Stimulated activated CD4-positive, alpha-beta T cell treated with anti-CD3 and anti-CD28 coated beads, Interleukin-12 subunit alpha, Interleukin-12 subunit beta, amount 100 ng/mL, for 24 hours (primary cell): ENCODE data around the gene GLOD4.
"Not testable (repeated sequence)": the region's sequence is repeated elsewhere in the genome, so short reads cannot be mapped to it uniquely, and the experiment has no call there.

Experiments
- DNase-seq, 2 experiments: peaks; one replicate each; pipeline ENCODE4 v3.0.0-alpha.2; 2020; ENCODE audit warnings: low read depth in 2 of 2

GLOD4 gene, protein sequence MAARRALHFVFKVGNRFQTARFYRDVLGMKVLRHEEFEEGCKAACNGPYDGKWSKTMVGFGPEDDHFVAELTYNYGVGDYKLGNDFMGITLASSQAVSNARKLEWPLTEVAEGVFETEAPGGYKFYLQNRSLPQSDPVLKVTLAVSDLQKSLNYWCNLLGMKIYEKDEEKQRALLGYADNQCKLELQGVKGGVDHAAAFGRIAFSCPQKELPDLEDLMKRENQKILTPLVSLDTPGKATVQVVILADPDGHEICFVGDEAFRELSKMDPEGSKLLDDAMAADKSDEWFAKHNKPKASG

DNA sequence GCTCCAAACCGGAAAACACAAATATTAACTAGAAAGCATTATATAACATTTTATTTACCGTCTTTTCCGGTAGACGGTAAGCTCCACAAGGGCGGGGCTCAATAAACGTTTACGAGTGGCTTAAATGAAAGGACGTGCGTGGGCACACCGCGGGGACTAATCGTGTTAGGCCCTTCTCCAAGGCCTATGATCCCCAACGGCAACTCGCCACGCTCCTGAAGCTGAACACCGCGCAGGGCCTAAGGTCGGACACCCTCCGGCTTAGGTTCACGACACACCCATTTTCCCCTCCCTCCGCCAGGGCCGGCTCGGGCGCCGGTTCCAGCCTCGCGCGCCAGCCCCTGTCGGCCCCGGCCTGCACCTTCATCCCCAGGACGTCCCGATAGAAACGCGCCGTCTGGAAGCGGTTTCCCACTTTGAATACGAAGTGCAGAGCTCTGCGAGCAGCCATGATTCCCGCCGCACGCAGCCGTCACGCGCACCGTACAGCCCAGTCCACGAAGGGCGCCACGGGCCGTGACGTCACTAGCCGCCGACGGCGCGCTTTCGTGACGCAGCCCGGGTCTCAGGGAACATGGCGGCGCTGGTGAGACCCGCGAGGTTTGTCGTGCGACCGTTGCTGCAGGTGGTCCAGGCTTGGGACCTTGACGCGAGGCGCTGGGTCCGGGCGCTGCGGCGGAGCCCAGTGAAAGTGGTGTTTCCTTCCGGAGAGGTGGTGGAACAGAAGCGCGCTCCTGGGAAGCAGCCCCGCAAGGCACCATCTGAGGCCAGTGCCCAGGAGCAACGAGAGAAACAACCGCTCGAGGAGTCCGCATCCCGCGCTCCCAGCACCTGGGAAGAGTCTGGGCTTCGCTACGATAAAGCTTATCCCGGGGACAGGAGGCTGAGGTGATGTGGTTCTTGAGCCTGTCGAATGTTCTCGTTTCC is at the start of gene GLOD4, which contains the start of gene MRM3:
GLOD4 (minus strand) TSS at position 476 of the 927 bp plus-strand sequence; CDS start at position 451, 25 bp downstream.
MRM3 (plus strand) TSS at position 549 of the 927 bp plus-strand sequence; CDS start at position 575, 26 bp downstream.
- DNase-seq, result peak; percentile 88 to 90

DNA sequence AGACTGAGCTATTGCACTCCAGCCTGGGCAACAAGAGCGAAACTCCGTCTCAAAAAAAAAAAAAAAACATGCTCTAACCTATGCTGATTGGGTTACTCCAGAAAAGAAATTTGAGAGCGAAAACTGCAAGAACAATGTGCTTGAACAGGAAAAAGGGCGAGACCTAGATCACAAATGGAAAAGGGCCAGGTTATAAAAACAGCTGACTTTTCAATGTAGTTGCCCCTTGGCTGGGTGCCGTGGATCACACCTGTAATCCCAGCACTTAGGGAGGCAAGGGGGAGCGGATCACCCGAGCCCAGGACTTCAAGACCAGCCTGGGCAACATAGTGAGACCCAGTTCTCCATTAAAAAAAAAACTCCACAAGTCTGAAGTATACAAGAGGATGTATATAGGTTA is 48.9 kb upstream of the GLOD4 start:
- no peak for DNase-seq

DNA sequence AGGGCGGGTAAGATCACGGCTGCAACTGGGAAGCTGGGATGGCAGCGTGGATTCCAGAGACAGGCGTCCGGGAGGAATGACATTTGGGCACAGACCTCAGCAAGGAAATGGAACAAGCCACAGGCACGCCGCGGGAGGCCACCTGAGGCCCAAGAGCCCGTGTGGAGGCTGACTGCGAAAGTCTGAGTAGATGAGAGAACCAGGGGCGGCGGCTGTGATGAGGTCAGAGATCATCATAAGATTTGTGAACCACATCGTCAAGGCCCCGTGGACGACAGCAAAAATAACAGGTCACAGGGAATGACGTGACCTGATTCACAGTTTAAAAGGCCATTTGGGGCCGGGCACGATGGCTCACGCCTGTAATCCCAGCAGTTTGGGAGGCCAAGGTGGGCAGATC is 48.3 kb upstream of the GLOD4 start:
- no peak for DNase-seq

- not testable (repeated sequence) for DNase-seq
These were observed 47.5 kb upstream of the GLOD4 start for GRCh38 chr17:829614-830013.

DNA sequence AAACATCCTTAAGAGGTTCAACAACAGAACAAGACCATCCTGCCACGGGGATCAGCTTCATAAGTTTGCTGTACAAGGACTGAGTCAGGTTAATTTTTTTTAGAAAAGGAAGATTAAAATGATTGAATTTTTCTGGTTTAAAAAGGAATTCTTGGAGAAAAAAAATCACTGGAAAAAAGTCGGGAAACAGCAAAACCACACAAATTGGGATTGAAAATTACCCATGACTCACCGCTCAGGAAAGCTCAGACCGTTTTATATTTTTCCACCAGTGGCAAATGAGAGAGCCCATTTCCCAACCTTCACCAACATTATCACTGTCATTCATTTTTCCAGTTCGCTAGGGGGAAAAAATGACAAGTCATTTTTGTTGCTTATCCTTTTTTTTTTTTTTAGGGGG is 46.7 kb upstream of the GLOD4 start:
- no peak for DNase-seq

- DNase-seq, result no peak
These were observed 44.7 kb upstream of the GLOD4 start for GRCh38 chr17:826778-827177.

GRCh38 chr17:825216-825615 is 43.1 kb upstream of the GLOD4 start:
- no peak for DNase-seq

DNA sequence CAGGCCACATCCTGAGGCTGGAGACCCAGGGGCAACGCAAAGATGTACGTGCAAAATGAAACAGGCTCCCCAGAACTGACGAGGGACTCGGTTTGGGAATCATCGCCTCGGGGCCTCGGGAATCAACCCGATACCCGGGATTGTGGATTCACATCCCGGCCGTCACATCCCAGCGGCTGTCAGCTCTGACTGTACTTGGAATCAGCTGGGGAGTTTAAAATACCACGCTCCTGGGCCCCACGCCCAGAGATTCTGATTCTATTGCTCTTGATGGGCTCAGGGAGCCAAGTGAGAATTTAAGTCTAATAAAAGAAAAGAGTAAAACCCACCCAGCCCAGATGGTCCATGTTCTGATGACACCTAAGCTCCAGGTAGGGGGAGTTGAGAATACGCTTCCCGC is 42.3 kb upstream of the GLOD4 start:
- no peak for DNase-seq

DNA sequence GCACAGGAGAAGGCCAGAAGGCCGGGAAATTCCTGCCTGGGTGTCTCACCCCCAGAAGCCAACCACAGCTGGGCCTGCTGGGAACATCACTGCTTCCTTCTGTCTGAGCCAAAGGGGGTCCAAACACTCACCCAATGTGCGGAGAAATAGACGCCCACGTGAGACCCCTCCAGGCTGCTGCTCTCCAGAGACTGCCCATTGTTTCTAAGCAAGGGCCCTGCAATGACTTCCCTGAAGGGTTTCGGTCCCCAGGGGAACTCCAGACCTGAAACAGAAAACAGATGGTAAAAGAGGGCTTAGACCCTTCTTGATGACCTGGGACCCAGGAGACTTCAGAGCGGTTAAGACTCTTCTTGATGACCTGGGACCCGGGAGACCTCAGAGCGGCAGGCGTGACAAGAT is 41.4 kb upstream of the GLOD4 start:
- DNase-seq, result no peak

DNA sequence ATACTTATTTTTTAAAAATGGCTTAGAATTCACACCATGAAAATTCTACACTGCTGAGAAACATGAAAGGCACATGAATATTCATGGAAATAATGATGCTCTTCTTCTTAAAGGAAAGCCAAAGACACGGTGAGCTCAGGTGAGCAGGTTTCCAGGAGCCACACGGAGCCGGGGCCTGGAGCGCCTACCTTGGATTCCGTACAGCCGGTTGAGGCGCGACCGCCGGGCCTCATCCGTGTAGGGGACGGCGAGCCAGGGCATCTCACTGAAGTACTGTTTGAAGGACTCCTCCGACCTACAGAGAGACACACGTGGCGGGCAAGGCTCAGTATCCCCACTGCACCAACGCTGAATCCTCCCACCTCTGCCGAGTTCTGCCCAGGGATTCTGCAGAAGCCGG is 37.2 kb upstream of the GLOD4 start:
- DNase-seq, result no peak

- no peak for DNase-seq
These were observed 32.3 kb upstream of the GLOD4 start for GRCh38 chr17:814371-814770.

- no peak for DNase-seq
These were observed 30.6 kb upstream of the GLOD4 start for GRCh38 chr17:812638-813204.

DNA sequence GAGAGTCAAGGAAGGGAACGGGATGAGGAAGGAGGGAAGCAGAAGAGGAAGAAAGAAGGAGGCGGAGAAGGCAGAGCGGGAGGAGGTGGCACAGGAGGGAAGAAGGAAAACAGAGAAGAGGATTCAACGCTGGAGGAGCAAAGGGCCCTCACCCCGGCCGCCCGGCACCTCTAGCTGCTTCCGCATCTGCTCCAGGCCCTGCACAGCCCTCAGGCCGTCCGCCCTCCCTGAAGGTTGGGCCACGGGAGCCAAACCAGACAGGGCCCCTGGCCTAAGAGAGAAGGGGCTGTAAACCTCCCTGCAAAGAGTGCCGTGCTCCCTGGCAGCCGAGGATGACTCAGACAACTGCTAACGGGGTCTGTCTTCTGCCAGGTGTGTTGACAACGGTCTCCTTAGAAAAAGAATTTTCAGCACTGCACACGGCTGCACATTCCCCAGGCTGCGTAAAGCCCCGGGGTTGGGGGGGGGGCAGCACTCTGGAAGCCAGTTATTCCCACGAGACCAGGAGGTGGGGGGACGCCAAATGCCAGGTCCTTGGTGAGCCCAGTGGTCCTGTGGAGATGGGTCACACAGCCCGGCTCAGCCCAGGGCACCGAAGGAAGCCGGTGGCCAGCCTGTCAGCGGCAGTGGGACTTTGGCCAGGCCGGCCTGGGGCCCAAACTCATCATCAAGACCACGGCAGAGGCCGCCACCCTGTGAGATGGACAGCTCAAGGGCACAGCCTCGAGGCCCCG is 29.1 kb upstream of the GLOD4 start:
- no peak for DNase-seq

- no peak for DNase-seq
These were observed 25.6 kb upstream of the GLOD4 start for GRCh38 chr17:807523-808294.

DNA sequence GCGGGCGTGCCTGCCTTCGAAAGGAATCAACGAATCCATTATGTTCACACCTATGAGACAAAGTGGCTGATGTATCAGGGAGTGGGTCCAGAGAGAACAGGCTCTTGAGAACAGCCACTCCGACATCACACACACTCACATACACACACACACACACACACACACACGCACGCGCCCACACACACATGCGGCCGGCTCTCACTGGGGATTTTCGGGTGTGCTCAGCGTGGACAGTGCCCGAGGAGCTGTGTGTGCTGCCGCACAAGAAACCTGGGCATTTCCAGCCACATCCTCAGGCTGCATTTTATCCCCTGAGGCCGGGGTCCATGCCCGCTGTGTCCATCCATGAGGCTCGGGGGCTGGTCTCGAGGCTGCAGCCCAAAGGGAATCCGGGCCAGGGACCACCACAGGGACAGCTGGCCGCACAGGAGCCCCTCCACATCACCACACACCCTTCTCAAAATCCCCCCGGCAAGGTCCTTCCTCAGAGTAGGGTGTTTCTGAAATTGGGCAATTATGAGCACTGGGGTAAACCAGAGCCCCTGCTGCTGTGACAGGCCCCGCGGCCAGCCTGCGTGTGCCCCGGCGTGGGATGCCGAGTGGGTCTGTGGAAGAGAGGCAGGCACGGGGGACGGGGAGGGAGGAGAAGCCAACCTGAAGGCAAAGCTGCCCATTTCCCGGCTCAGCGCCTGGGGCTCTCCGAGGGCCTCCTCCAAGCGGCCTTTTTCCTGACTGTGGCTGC is 24.9 kb upstream of the GLOD4 start:
- DNase-seq, result no peak

DNA sequence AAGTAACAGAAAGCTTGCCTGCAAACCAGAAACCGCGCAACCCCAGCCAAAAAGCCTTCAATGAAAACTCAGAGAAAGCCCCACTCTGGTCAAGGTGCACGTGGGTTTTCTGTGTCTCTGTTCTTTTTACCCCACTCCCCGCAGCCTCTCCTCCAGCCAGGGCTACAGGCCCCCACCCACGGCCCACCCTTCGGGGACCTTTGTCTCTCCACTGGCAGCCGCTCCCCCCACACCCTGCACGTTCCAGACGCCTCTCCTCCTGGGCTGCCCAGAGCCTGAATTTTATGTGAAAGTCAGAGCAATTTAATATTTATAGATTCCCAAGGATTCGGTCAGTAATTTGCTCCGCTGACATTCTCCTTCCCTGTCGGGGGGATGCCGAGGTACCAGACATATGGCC is 24.3 kb upstream of the GLOD4 start:
- no peak for DNase-seq

- DNase-seq, result not testable (repeated sequence)
These were observed 23.8 kb upstream of the GLOD4 start for GRCh38 chr17:805886-806285.

GRCh38 chr17:804541-805435 is 22.7 kb upstream of the GLOD4 start:
- no peak for DNase-seq
